Epithelial cell of prostate (primary cell): ENCODE results near the gene BCAN.

ENCODE experiments used
- DNase-seq: peaks from one replicate; pipeline ENCODE4 v3.0.0-alpha.2; 2011; ENCODE audit warnings: low read depth, low spot score
- H3K27ac ChIP-seq: fragments of 450-650 bp; 2 replicates; pipeline ENCODE4 v1.5.1; 2017; ENCODE audit warnings: mild to moderate bottlenecking

Gene BCAN

GRCh38 chr1:156658496-156658895 lies 16.6 kb downstream of the BCAN start:
- no peak overlapping the region for H3K27ac ChIP-seq
- no peak for DNase-seq

- DNase-seq: no peak
- no peak overlapping the region for H3K27ac ChIP-seq
Observed at GRCh38 chr1:156658945-156659574, 17.1 kb downstream of the BCAN start.

GRCh38 chr1:156659661-156659987 lies 17.7 kb downstream of the BCAN start:
- DNase-seq: no peak
- H3K27ac ChIP-seq: peak overlapping the region; percentile 86

- peak overlapping the region; percentile 86 for H3K27ac ChIP-seq
- DNase-seq: peak; percentile 61
Observed at GRCh38 chr1:156659988-156660751, 18.3 kb downstream of the BCAN start.

- no peak for DNase-seq
- peak overlapping the region; percentile 86 for H3K27ac ChIP-seq
Observed at GRCh38 chr1:156660752-156661112, 18.8 kb downstream of the BCAN start.

- peak overlapping the region; percentile 86 for H3K27ac ChIP-seq
- DNase-seq: no peak
Observed at GRCh38 chr1:156662005-156662799, 20.3 kb downstream of the BCAN start.

GRCh38 chr1:156662800-156663055 lies 20.8 kb downstream of the BCAN start:
- no peak overlapping the region for H3K27ac ChIP-seq

GRCh38 chr1:156663178-156663577 lies 21.3 kb downstream of the BCAN start:
- no peak for DNase-seq
- no peak overlapping the region for H3K27ac ChIP-seq

More at GRCh38 chr1:156662800-156663055, 20.8 kb downstream of the BCAN start:
- DNase-seq: no peak

- no peak overlapping the region for H3K27ac ChIP-seq
- no peak for DNase-seq
Observed at GRCh38 chr1:156664046-156664766, 22.3 kb downstream of the BCAN start.

- DNase-seq: no peak
- H3K27ac ChIP-seq: no peak overlapping the region
Observed at GRCh38 chr1:156664767-156665411, 23.0 kb downstream of the BCAN start.

GRCh38 chr1:156665539-156665938 lies 23.6 kb downstream of the BCAN start:
- no peak for DNase-seq
- no peak overlapping the region for H3K27ac ChIP-seq

- no peak overlapping the region for H3K27ac ChIP-seq
- DNase-seq: no peak
Observed at GRCh38 chr1:156666862-156667609, 25.1 kb downstream of the BCAN start.

- DNase-seq: no peak
- no peak overlapping the region for H3K27ac ChIP-seq
Observed at GRCh38 chr1:156667610-156667967, 25.7 kb downstream of the BCAN start.

- H3K27ac ChIP-seq: no peak overlapping the region
- DNase-seq: no peak
Observed at GRCh38 chr1:156667968-156668709, 26.2 kb downstream of the BCAN start.

GRCh38 chr1:156668801-156669637 lies 27.1 kb downstream of the BCAN start:
- DNase-seq: no peak
- H3K27ac ChIP-seq: no peak overlapping the region

GRCh38 chr1:156669794-156670193 lies 27.9 kb downstream of the BCAN start:
- no peak for DNase-seq
- no peak overlapping the region for H3K27ac ChIP-seq

GRCh38 chr1:156670359-156670758 lies 28.4 kb downstream of the BCAN start:
- H3K27ac ChIP-seq: no peak overlapping the region
- no peak for DNase-seq

GRCh38 chr1:156670791-156671190 lies 28.9 kb downstream of the BCAN start:
- DNase-seq: no peak

More at GRCh38 chr1:156670791-156671190, 28.9 kb downstream of the BCAN start:
- H3K27ac ChIP-seq: no peak overlapping the region
